DOHH2 (cell line): Measurements from ENCODE around the gene ZNF638.

Experiments used
- H3F3A ChIP-seq: fragments of 200-600 bp; sonication (generic), shearing (Covaris generic); 2 replicates; pipeline ENCODE4 v1.6.0; 2016; ENCODE audit warnings: antibody characterized with exemption, mild to moderate bottlenecking; ENCODE audit not compliant: control insufficient read depth, insufficient read depth
- H3K27ac ChIP-seq: fragments of 200-600 bp; sonication (generic); 2 replicates; pipeline ENCODE4 v1.5.1; 2014; ENCODE audit warnings: low read depth, mild to moderate bottlenecking, low read length, moderate library complexity
- H3K27me3 ChIP-seq: fragments of 200-600 bp; sonication (generic); 2 replicates; pipeline ENCODE4 v1.6.1; 2014; ENCODE audit warnings: mild to moderate bottlenecking, low read length, mixed read lengths; ENCODE audit not compliant: control insufficient read depth
- H3K36me3 ChIP-seq: fragments of 200-600 bp; sonication (generic); 2 replicates; pipeline ENCODE4 v1.6.1; 2014; ENCODE audit warnings: mild to moderate bottlenecking, low read length, moderate library complexity, mixed read lengths; ENCODE audit not compliant: control insufficient read depth
- H3K4me1 ChIP-seq: fragments of 200-600 bp; sonication (generic); 2 replicates; pipeline ENCODE4 v1.6.1; 2014; ENCODE audit warnings: mild to moderate bottlenecking, low read length, mixed read lengths; ENCODE audit not compliant: control insufficient read depth
- H3K4me2 ChIP-seq: fragments of 200-600 bp; sonication (generic); 2 replicates; pipeline ENCODE4 v1.6.0; 2014; ENCODE audit warnings: mild to moderate bottlenecking, low read length, moderate library complexity
- H3K4me3 ChIP-seq: fragments of 200-600 bp; sonication (generic); 2 replicates; pipeline ENCODE4 v1.5.1; 2014; ENCODE audit warnings: mild to moderate bottlenecking, low read length, mixed read lengths
- H3K79me2 ChIP-seq: fragments of 200-600 bp; sonication (generic); 2 replicates; pipeline ENCODE4 v1.6.1; 2014; ENCODE audit warnings: mild to moderate bottlenecking, low read length, mixed read lengths; ENCODE audit not compliant: control insufficient read depth
- H3K9me2 ChIP-seq: fragments of 200-600 bp; sonication (generic); replicated peaks from 2 replicates; pipeline ENCODE4 v1.6.1; 2014; ENCODE audit warnings: mild to moderate bottlenecking, low read length, mixed read lengths; ENCODE audit not compliant: control insufficient read depth
- H3K9me3 ChIP-seq: fragments of 200-600 bp; sonication (generic); 2 replicates; pipeline ENCODE4 v1.6.1; 2014; ENCODE audit warnings: antibody characterized with exemption, low read length, mixed read lengths; ENCODE audit not compliant: control insufficient read depth, insufficient read depth
- H4K20me1 ChIP-seq: fragments of 200-600 bp; sonication (generic); 2 replicates; pipeline ENCODE4 v1.6.0; 2014; ENCODE audit warnings: low read depth, mild to moderate bottlenecking, antibody characterized with exemption, low read length, moderate library complexity; ENCODE audit not compliant: control insufficient read depth, insufficient read depth
- EZH2phosphoT487 ChIP-seq: fragments of 200-600 bp; sonication (generic); IDR thresholded peaks from 2 replicates; pipeline ENCODE4 v1.6.1; 2017; ENCODE audit warnings: borderline replicate concordance, mild to moderate bottlenecking, antibody characterized with exemption, low read length, moderate library complexity, mixed read lengths
- TF ChIP-seq, protein P1 (sequence below): fragments of 200-600 bp; sonication (generic); IDR thresholded peaks from one replicate; pipeline ENCODE4 v1.5.1; 2014; ENCODE audit warnings: antibody characterized with exemption, mild to moderate bottlenecking, low read depth, low read length; ENCODE audit not compliant: poor library complexity, severe bottlenecking

The ZNF638 gene

DNA sequence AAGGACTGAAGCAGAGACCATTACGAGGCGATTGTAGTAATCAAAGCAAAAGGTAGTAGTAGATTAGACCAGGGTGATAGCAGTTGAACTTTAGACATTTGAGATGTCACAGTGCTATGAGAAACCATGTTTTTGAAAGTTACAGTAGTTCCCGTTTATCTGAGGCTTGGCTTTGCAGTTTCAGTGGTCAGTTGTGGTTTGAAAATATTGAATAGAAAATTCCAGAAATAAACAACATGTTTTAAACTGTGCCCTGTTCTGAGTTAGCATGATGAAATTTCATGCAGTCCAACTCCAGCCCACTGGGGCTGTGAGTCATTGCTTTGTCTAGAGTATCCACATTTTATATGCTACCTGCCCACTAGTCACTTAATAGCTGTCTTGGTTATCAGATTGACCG, 47.5 kb downstream of the ZNF638 start:
- Histone ChIP-seq H3K79me2 (peaks cover 3% of the 10 kb centered on the region; the same call in 1 of the 2 replicates), H3K4me1 (no peaks in the 10 kb centered on the region), H3K36me3 (peaks cover 77% of the 10 kb centered on the region), H3K9me3 (no peaks in the 10 kb centered on the region), H3K4me2 (no peak overlapping the region), H3K9me2 (no peaks in the 10 kb centered on the region), H3F3A (peaks cover 2% of the 10 kb centered on the region; the same call in 1 of the 2 replicates), H4K20me1 (no peaks in the 10 kb centered on the region), H3K27me3 (no peaks in the 10 kb centered on the region), H3K4me3 (no peak overlapping the region), H3K27ac (no peak overlapping the region)
- TF ChIP-seq, protein P1, sequence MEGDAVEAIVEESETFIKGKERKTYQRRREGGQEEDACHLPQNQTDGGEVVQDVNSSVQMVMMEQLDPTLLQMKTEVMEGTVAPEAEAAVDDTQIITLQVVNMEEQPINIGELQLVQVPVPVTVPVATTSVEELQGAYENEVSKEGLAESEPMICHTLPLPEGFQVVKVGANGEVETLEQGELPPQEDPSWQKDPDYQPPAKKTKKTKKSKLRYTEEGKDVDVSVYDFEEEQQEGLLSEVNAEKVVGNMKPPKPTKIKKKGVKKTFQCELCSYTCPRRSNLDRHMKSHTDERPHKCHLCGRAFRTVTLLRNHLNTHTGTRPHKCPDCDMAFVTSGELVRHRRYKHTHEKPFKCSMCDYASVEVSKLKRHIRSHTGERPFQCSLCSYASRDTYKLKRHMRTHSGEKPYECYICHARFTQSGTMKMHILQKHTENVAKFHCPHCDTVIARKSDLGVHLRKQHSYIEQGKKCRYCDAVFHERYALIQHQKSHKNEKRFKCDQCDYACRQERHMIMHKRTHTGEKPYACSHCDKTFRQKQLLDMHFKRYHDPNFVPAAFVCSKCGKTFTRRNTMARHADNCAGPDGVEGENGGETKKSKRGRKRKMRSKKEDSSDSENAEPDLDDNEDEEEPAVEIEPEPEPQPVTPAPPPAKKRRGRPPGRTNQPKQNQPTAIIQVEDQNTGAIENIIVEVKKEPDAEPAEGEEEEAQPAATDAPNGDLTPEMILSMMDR = no peak
- no peak for TF ChIP-seq EZH2phosphoT487

DNA sequence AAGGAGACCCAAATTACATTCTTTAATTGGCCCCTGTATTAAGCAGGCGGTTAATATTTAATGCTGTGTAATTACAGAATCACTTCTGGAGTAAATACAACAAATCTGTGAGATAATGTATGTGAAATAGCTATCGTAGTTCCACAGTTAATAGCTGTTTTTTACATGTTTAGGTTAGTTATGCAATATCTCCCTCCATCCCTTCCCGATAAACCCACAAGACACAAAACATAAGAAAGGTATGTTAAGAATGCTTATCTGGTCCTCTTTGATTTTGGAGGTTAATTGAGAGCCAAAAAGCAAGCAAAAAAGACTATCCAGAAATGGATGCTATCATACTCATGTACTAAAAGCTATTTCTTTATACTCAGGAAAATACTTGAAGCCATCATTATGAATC, 49.1 kb downstream of the ZNF638 start:
- TF ChIP-seq EZH2phosphoT487 = no peak
- TF ChIP-seq, protein P1 = no peak
- H3K79me2 ChIP-seq = peaks cover 3% of the 10 kb centered on the region; the same call in 1 of the 2 replicates
- no peak overlapping the region for H3K4me2 ChIP-seq
- H3K9me3 ChIP-seq = no peaks in the 10 kb centered on the region
- no peaks in the 10 kb centered on the region for H3K4me1 ChIP-seq
- no peaks in the 10 kb centered on the region for H4K20me1 ChIP-seq
- no peak overlapping the region for H3K27ac ChIP-seq
- no peak overlapping the region for H3K4me3 ChIP-seq
- H3K27me3 ChIP-seq = no peaks in the 10 kb centered on the region
- H3F3A ChIP-seq = peaks cover 2% of the 10 kb centered on the region; the same call in 1 of the 2 replicates
- H3K9me2 ChIP-seq = no peaks in the 10 kb centered on the region
- peaks cover 78% of the 10 kb centered on the region for H3K36me3 ChIP-seq

DNA sequence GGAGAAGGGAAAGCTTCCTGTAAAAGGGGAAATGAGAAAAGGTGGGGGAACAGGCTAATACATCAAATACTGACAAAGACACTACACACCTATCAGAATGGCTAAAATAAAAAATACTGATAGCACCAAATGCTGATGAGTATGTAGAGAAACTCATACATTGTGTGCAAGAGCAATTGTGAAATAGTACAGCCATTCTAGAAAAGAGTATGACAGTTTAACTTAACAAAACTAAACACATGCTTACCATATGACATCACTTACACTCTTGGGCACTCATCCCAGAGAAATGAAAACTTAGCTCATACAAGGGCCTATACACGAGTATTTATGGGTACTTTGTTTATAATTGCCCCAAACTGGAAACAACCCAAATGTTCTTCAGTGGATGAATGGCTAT, 53.4 kb downstream of the ZNF638 start:
- Histone ChIP-seq H3K4me1 (no peaks in the 10 kb centered on the region), H3K27me3 (no peaks in the 10 kb centered on the region), H3F3A (peaks cover 2% of the 10 kb centered on the region; the same call in 1 of the 2 replicates), H3K9me3 (no peaks in the 10 kb centered on the region), H3K4me2 (no peak overlapping the region), H3K4me3 (no peak overlapping the region), H3K36me3 (peaks cover 76% of the 10 kb centered on the region), H3K79me2 (no peaks in the 10 kb centered on the region), H3K27ac (no peak overlapping the region), H4K20me1 (no peaks in the 10 kb centered on the region), H3K9me2 (no peaks in the 10 kb centered on the region)
- TF ChIP-seq, protein P1 = no peak
- TF ChIP-seq EZH2phosphoT487 = no peak
